GM12872 (cell line): ENCODE measurements around the gene RNF151.
A peak's percentile ranks its signal among the peaks of the same experiment; 100 is the strongest.

Source experiments
- CTCF ChIP-seq: IDR thresholded peaks from 3 replicates; pipeline ENCODE4 v1.5.1; 2011; ENCODE audit warnings: low read depth, mild to moderate bottlenecking, low read length, moderate library complexity; ENCODE audit not compliant: insufficient read depth

Gene RNF151

GRCh38 chr16:2001035-2001434, 34.4 kb downstream of the RNF151 start:
- TF ChIP-seq CTCF, result no peak

- no peak for TF ChIP-seq CTCF
Observed at GRCh38 chr16:2001456-2002355, 35.0 kb downstream of the RNF151 start.

GRCh38 chr16:2002406-2003230, 36.0 kb downstream of the RNF151 start:
- TF ChIP-seq CTCF, result no peak

DNA sequence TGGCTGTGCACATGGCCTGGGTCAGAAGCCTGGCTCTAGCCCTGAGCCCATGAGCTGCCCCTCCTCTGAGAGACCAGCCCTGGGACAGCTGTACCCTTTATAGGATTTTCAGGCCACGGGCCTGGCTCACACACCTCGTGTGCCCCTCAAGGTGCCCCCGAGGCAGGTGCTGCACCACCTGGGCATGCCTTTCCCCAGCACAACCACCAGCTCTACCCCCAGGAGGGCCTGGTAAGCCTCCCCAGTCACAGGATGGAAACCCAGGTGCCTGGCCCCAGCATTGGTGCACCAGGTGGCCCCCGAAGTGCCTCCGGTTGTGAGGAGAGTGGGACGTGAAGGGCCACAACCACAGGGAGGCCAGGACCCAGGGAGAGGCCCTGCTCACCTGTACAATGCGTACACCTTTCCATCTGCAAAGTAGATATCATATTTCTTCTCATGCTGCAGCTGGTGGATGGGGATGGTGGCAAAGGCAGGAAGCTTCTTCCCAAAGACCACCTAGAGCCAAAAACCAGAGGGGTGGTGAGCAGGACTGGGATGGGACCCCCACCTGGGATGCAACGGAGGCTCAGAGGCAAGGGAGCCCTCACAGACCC, 36.7 kb downstream of the RNF151 start:
- TF ChIP-seq CTCF, result no peak

GRCh38 chr16:2003827-2004641, 37.4 kb downstream of the RNF151 start:
- TF ChIP-seq CTCF, result peak; percentile 98

- TF ChIP-seq CTCF, result no peak
Observed at GRCh38 chr16:2004795-2005517, 38.3 kb downstream of the RNF151 start.
